HL-60/S4 (cell line): ENCODE data around the gene LMAN1.

Source experiments
- in situ Hi-C: fragments of 300-500 bp; cut with MboI; formaldehyde crosslinking; loops from 2 replicates; pipeline ENCODE4 v1.14.3; 2022; ENCODE audit warnings: low sequenced_read_pairs

Gene LMAN1

GRCh38 chr18:59360381-59360780 is 1.3 kb upstream of the LMAN1 start:
- in situ Hi-C loops = no loop called here

- in situ Hi-C loops = no loop called here
Observed at GRCh38 chr18:59359576-59359952, 499 bp upstream of the LMAN1 start.

- in situ Hi-C loops = no loop called here
Observed at GRCh38 chr18:59358414-59358711, 702 bp downstream of the LMAN1 start.

- in situ Hi-C loops = no loop called here
Observed at GRCh38 chr18:59357928-59358327, 1.1 kb downstream of the LMAN1 start.

GRCh38 chr18:59354731-59355130 is 4.3 kb downstream of the LMAN1 start:
- in situ Hi-C loops = no loop called here

- in situ Hi-C loops = no loop called here
Observed at GRCh38 chr18:59353079-59353680, 5.9 kb downstream of the LMAN1 start.

GRCh38 chr18:59352250-59352855 is 6.7 kb downstream of the LMAN1 start:
- in situ Hi-C loops = no loop called here

- in situ Hi-C loops = no loop called here
Observed at GRCh38 chr18:59345556-59345955, 13.5 kb downstream of the LMAN1 start.

- in situ Hi-C loops = no loop called here
Observed at GRCh38 chr18:59344996-59345395, 14.1 kb downstream of the LMAN1 start.

- in situ Hi-C loops = no loop called here
Observed at GRCh38 chr18:59343926-59344325, 15.1 kb downstream of the LMAN1 start.

- in situ Hi-C loops = no loop called here
Observed at GRCh38 chr18:59340817-59341216, 18.2 kb downstream of the LMAN1 start.

- in situ Hi-C loops = no loop called here
Observed at GRCh38 chr18:59340312-59340711, 18.8 kb downstream of the LMAN1 start.

- in situ Hi-C loops = no loop called here
Observed at GRCh38 chr18:59332986-59333385, 26.1 kb downstream of the LMAN1 start.

GRCh38 chr18:59328683-59329082 is 30.4 kb downstream of the LMAN1 start:
- in situ Hi-C loops = no loop called here

GRCh38 chr18:59325965-59326364 is 33.1 kb downstream of the LMAN1 start:
- in situ Hi-C loops = no loop called here

- in situ Hi-C loops = no loop called here
Observed at GRCh38 chr18:59324623-59324971, 34.5 kb downstream of the LMAN1 start.

- in situ Hi-C loops = no loop called here
Observed at GRCh38 chr18:59323931-59324622, 35.0 kb downstream of the LMAN1 start.

- in situ Hi-C loops = no loop called here
Observed at GRCh38 chr18:59318460-59319050, 40.5 kb downstream of the LMAN1 start, which contains the start of gene CPLX4. Gene CPLX4 (minus strand): TSS chr18:59318649. CDS start chr18:59318462, 187 bp downstream.

GRCh38 chr18:59311631-59312030 is 47.4 kb downstream of the LMAN1 start:
- in situ Hi-C loops = no loop called here

GRCh38 chr18:59308938-59309260 is 50.2 kb downstream of the LMAN1 start:
- in situ Hi-C loops = no loop called here

- in situ Hi-C loops = no loop called here
Observed at GRCh38 chr18:59308248-59308937, 50.7 kb downstream of the LMAN1 start.

- in situ Hi-C loops = no loop called here
Observed at GRCh38 chr18:59306640-59307039, 52.4 kb downstream of the LMAN1 start.
